ENCODE measurements around the gene GPC1.

Gene GPC1

DNA sequence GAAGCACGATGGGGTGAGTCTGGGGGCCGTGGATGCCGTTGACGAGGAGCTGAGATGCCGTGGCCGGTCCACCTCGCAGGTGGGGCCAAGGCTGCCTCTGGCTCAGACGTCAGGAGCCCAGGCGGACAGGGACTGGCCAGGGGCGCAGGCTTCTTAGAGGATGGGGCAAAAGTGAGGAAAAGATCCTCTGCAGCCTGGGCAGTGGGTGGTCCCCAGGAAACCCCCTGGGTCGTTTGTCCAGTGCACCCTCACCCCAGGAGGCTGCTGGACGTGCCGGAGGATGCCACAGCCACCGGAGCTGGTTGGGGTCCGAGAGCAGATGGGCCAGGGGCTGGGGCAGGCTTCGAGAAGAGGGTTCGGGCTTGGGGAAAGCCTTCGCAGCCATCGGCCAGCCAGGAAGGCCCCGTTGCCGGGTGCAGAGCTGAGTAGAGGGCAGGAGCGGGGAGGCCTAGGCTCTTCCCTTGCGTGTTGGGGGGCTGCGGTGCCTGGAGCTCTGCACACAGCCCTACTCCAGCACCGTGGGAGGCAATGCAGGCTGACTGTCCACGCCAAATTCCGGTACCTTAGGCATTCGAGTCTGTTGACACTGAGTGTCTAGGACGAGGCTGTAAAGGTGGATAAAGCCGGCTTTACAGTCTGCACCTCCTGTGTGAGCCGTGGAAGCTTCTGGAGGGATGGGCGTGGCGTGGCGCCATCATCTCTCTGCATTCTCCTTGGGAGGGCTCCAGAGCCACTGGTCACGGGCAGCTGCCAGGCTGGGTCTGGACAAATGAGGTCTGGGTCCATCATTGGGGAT is 18.8 kb downstream of the GPC1 start:
- Histone ChIP-seq H2AFZ (ENCODE audit: low read length) (no peak overlapping the region), H3K27ac (ENCODE audit: low read depth, low read length, poor library complexity, severe bottlenecking) (no peak overlapping the region), H3K9me3 (ENCODE audit: low read length) (no peaks in the 10 kb centered on the region), H3K36me3 (ENCODE audit: insufficient read depth, low read length) (no peaks in the 10 kb centered on the region), H3K9ac (ENCODE audit: low read length) (no peak overlapping the region), H3F3A (ENCODE audit: insufficient read depth, low read length) (no peaks in the 10 kb centered on the region), H3K4me1 (ENCODE audit: insufficient read depth, low read length, severe bottlenecking) (no peaks in the 10 kb centered on the region), H3K79me2 (ENCODE audit: insufficient read depth, low read length) (no peaks in the 10 kb centered on the region), H3K4me3 (ENCODE audit: low read depth, low read length, poor library complexity, severe bottlenecking) (no peak overlapping the region), H3K4me2 (ENCODE audit: low read length) (no peak overlapping the region), H3K9me2 (ENCODE audit: low read depth, low read length) (no peaks in the 10 kb centered on the region), H3K27me3 (ENCODE audit: insufficient read depth, low read length) (peaks cover 9% of the 10 kb centered on the region; the same call in 1 of the 2 replicates), H4K20me1 (ENCODE audit: insufficient read depth, low read length) (no peaks in the 10 kb centered on the region)
- TF ChIP-seq EZH2 (IDR thresholded peaks at IDR 0.05; ENCODE audit: borderline replicate concordance, low read length): no peak

DNA sequence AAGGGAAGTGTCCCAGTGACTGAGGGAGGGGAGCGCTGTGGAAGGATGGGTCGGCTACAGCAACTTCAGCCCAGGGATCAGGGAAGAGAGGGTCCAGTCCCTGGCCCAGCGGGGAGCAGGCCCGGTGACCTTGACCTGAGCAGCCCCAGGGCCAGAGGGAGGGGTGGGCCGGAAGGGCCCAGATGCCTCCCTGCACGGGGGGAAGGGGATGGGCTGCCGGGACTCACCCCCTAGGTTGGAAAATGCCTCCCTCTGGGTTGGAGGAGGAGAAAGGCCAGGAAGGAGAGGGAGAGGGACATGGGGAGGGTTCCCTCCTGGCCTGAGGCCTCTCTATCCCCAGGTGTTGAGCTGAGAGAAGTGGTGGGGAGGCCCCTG is 19.8 kb downstream of the GPC1 start:
- no peaks in the 10 kb centered on the region for H3K36me3 ChIP-seq (ENCODE audit: insufficient read depth, low read length)
- H3K4me1 ChIP-seq (ENCODE audit: insufficient read depth, low read length, severe bottlenecking): no peaks in the 10 kb centered on the region
- peaks cover 9% of the 10 kb centered on the region; the same call in 1 of the 2 replicates for H3K27me3 ChIP-seq (ENCODE audit: insufficient read depth, low read length)
- no peak overlapping the region for H3K4me3 ChIP-seq (ENCODE audit: low read depth, low read length, poor library complexity, severe bottlenecking)
- H2AFZ ChIP-seq (ENCODE audit: low read length): no peak overlapping the region
- no peaks in the 10 kb centered on the region for H3F3A ChIP-seq (ENCODE audit: insufficient read depth, low read length)
- no peak for TF ChIP-seq EZH2 (IDR thresholded peaks at IDR 0.05; ENCODE audit: borderline replicate concordance, low read length)
- TF ChIP-seq, protein P1, sequence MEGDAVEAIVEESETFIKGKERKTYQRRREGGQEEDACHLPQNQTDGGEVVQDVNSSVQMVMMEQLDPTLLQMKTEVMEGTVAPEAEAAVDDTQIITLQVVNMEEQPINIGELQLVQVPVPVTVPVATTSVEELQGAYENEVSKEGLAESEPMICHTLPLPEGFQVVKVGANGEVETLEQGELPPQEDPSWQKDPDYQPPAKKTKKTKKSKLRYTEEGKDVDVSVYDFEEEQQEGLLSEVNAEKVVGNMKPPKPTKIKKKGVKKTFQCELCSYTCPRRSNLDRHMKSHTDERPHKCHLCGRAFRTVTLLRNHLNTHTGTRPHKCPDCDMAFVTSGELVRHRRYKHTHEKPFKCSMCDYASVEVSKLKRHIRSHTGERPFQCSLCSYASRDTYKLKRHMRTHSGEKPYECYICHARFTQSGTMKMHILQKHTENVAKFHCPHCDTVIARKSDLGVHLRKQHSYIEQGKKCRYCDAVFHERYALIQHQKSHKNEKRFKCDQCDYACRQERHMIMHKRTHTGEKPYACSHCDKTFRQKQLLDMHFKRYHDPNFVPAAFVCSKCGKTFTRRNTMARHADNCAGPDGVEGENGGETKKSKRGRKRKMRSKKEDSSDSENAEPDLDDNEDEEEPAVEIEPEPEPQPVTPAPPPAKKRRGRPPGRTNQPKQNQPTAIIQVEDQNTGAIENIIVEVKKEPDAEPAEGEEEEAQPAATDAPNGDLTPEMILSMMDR (IDR thresholded peaks at IDR 0.05; ENCODE audit: low read length): no peak
- H3K9me3 ChIP-seq (ENCODE audit: low read length): no peaks in the 10 kb centered on the region
- no peak overlapping the region for H3K4me2 ChIP-seq (ENCODE audit: low read length)
- H3K79me2 ChIP-seq (ENCODE audit: insufficient read depth, low read length): no peaks in the 10 kb centered on the region
- no peak overlapping the region for H3K27ac ChIP-seq (ENCODE audit: low read depth, low read length, poor library complexity, severe bottlenecking)
- no peak overlapping the region for H3K9ac ChIP-seq (ENCODE audit: low read length)
- H4K20me1 ChIP-seq (ENCODE audit: insufficient read depth, low read length): no peaks in the 10 kb centered on the region
- H3K9me2 ChIP-seq (ENCODE audit: low read depth, low read length): no peaks in the 10 kb centered on the region

DNA sequence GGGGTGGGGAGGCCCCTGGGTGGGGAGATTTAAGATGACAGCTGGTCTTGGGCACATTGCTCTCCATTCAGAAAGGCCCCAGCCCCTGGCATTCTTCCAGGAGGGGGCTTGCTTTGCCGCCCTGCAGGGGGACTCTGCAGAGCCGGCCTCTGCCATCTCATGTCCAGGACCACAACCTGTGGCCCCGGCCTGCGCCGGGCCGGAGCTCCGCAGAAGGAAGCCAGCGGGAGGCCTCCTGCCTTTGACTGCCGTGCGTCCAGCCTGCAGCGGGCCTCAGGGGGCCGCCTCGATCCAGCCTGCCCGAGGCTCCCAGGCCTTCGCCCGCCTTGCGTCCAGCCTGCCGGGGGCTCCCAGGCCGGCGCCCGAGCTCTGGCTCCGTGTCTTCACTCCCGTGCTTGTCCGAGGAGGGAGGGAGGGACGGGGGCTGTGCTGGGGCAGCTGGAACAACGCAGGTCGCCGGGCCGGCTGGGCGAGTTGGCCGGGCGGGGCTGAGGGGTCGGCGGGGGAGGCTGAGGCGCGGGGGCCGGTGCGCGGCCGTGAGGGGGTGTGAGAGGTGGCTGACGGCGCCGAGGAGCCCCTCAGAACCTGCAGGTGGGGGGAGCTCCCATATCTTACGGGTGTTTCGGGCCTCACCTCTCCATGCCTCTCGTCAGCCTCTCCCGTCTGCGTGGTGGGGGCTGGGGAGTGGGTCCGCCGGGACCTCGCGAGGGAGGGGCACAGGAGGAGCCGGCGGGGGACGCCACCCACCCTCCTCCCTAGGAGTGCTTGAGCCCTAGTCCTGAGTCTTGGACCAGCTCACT is 20.4 kb downstream of the GPC1 start:
- TF ChIP-seq EZH2 (IDR thresholded peaks at IDR 0.05; ENCODE audit: borderline replicate concordance, low read length): no peak
- TF ChIP-seq, protein P1 (IDR thresholded peaks at IDR 0.05; ENCODE audit: low read length): no peak
- no peak overlapping the region for H3K4me2 ChIP-seq (ENCODE audit: low read length)
- no peaks in the 10 kb centered on the region for H3K4me1 ChIP-seq (ENCODE audit: insufficient read depth, low read length, severe bottlenecking)

More for the DNA sequence above, 20.4 kb downstream of the GPC1 start:
- H2AFZ ChIP-seq (ENCODE audit: low read length): no peak overlapping the region
- no peak overlapping the region for H3K9ac ChIP-seq (ENCODE audit: low read length)
- peaks cover 9% of the 10 kb centered on the region; the same call in 1 of the 2 replicates for H3K27me3 ChIP-seq (ENCODE audit: insufficient read depth, low read length)
- no peaks in the 10 kb centered on the region for H3K9me3 ChIP-seq (ENCODE audit: low read length)
- no peaks in the 10 kb centered on the region for H3K79me2 ChIP-seq (ENCODE audit: insufficient read depth, low read length)
- H3F3A ChIP-seq (ENCODE audit: insufficient read depth, low read length): no peaks in the 10 kb centered on the region
- no peak overlapping the region for H3K4me3 ChIP-seq (ENCODE audit: low read depth, low read length, poor library complexity, severe bottlenecking)
- H3K36me3 ChIP-seq (ENCODE audit: insufficient read depth, low read length): no peaks in the 10 kb centered on the region
- no peaks in the 10 kb centered on the region for H4K20me1 ChIP-seq (ENCODE audit: insufficient read depth, low read length)
- no peak overlapping the region for H3K27ac ChIP-seq (ENCODE audit: low read depth, low read length, poor library complexity, severe bottlenecking)
- H3K9me2 ChIP-seq (ENCODE audit: low read depth, low read length): no peaks in the 10 kb centered on the region
